ENCODE results near the gene TARBP2.

Gene TARBP2

GRCh38 chr12:53505555-53506449, 4.7 kb downstream of the TARBP2 start:
- no peak overlapping the region for H3K4me3 ChIP-seq (ENCODE audit: extremely low read depth, insufficient read depth, low read length, poor library complexity, severe bottlenecking)
- no peaks in the 10 kb centered on the region for H3K9me3 ChIP-seq (ENCODE audit: control insufficient read depth, low read length)
- WGBS, 2 experiments (ENCODE audit: insufficient coverage in 2 of 2): 93% methylated on average over 12 to 15 of the region's 19 CpGs
- H3K4me1 ChIP-seq (ENCODE audit: control insufficient read depth, insufficient read depth, low read length, poor library complexity, severe bottlenecking): peaks cover 11% of the 10 kb centered on the region
- peaks cover 62% of the 10 kb centered on the region for H3K36me3 ChIP-seq (ENCODE audit: control insufficient read depth, insufficient read depth, low read length)
- no peak overlapping the region for H3K27ac ChIP-seq (ENCODE audit: low read depth, low read length, severe bottlenecking)

- no CpG with 5 or more reads among the region's 2 CpGs for WGBS, 2 experiments (ENCODE audit: insufficient coverage in 2 of 2)
- Histone ChIP-seq H3K27ac (ENCODE audit: low read depth, low read length, severe bottlenecking) (no peak overlapping the region), H3K4me1 (ENCODE audit: control insufficient read depth, insufficient read depth, low read length, poor library complexity, severe bottlenecking) (peaks cover 11% of the 10 kb centered on the region)
These were observed 5.3 kb downstream of the TARBP2 start for GRCh38 chr12:53506450-53506785.

GRCh38 chr12:53506881-53507602, 6.0 kb downstream of the TARBP2 start, which contains the start of gene NPFF:
TSS of gene NPFF (minus strand) at chr12:53507484. CDS start at chr12:53507474, 10 bp downstream.
- Histone ChIP-seq H3K4me3 (ENCODE audit: extremely low read depth, insufficient read depth, low read length, poor library complexity, severe bottlenecking) (no peak within 1 kb of the TSS), H3K9me3 (ENCODE audit: control insufficient read depth, low read length) (no peaks in the 10 kb centered on the region), H3K4me1 (ENCODE audit: control insufficient read depth, insufficient read depth, low read length, poor library complexity, severe bottlenecking) (peaks cover 5% of the 10 kb centered on the region), H3K27ac (ENCODE audit: low read depth, low read length, severe bottlenecking) (no peak within 1 kb of the TSS), H3K36me3 (ENCODE audit: control insufficient read depth, insufficient read depth, low read length) (peaks cover 74% of the 10 kb centered on the region)
- WGBS, 2 experiments (ENCODE audit: insufficient coverage in 2 of 2): 88 to 99% methylated on average over 4 to 8 of the region's 9 CpGs

More at GRCh38 chr12:53506450-53506785, 5.3 kb downstream of the TARBP2 start:
- peaks cover 67% of the 10 kb centered on the region for H3K36me3 ChIP-seq (ENCODE audit: control insufficient read depth, insufficient read depth, low read length)
- no peak overlapping the region for H3K4me3 ChIP-seq (ENCODE audit: extremely low read depth, insufficient read depth, low read length, poor library complexity, severe bottlenecking)
- H3K9me3 ChIP-seq (ENCODE audit: control insufficient read depth, low read length): no peaks in the 10 kb centered on the region

GRCh38 chr12:53507603-53507885, 6.5 kb downstream of the TARBP2 start:
- H3K9me3 ChIP-seq (ENCODE audit: control insufficient read depth, low read length): no peaks in the 10 kb centered on the region
- H3K36me3 ChIP-seq (ENCODE audit: control insufficient read depth, insufficient read depth, low read length): peaks cover 79% of the 10 kb centered on the region
- 83 to 86% methylated on average over 2 to 3 of the region's 4 CpGs for WGBS, 2 experiments (ENCODE audit: insufficient coverage in 2 of 2)
- no peak overlapping the region for H3K27ac ChIP-seq (ENCODE audit: low read depth, low read length, severe bottlenecking)
- H3K4me1 ChIP-seq (ENCODE audit: control insufficient read depth, insufficient read depth, low read length, poor library complexity, severe bottlenecking): peaks cover under 1% of the 10 kb centered on the region
- H3K4me3 ChIP-seq (ENCODE audit: extremely low read depth, insufficient read depth, low read length, poor library complexity, severe bottlenecking): no peak overlapping the region

GRCh38 chr12:53508534-53509170, 7.6 kb downstream of the TARBP2 start:
- Histone ChIP-seq H3K27ac (ENCODE audit: low read depth, low read length, severe bottlenecking) (no peak overlapping the region), H3K9me3 (ENCODE audit: control insufficient read depth, low read length) (no peaks in the 10 kb centered on the region), H3K36me3 (ENCODE audit: control insufficient read depth, insufficient read depth, low read length) (peaks cover 81% of the 10 kb centered on the region), H3K4me3 (ENCODE audit: extremely low read depth, insufficient read depth, low read length, poor library complexity, severe bottlenecking) (no peak overlapping the region), H3K4me1 (ENCODE audit: control insufficient read depth, insufficient read depth, low read length, poor library complexity, severe bottlenecking) (no peaks in the 10 kb centered on the region)
- 42 to 58% methylated on average over 4 to 6 of the region's 7 CpGs for WGBS, 2 experiments (ENCODE audit: insufficient coverage in 2 of 2)

- Histone ChIP-seq H3K4me3 (ENCODE audit: extremely low read depth, insufficient read depth, low read length, poor library complexity, severe bottlenecking) (no peak overlapping the region), H3K36me3 (ENCODE audit: control insufficient read depth, insufficient read depth, low read length) (peaks cover 81% of the 10 kb centered on the region), H3K9me3 (ENCODE audit: control insufficient read depth, low read length) (no peaks in the 10 kb centered on the region), H3K27ac (ENCODE audit: low read depth, low read length, severe bottlenecking) (no peak overlapping the region), H3K4me1 (ENCODE audit: control insufficient read depth, insufficient read depth, low read length, poor library complexity, severe bottlenecking) (no peaks in the 10 kb centered on the region)
- 97% methylated on average over 9 of the region's 9 CpGs for WGBS, 2 experiments (ENCODE audit: insufficient coverage in 2 of 2)
These were observed 9.2 kb downstream of the TARBP2 start for GRCh38 chr12:53510181-53510812.

- WGBS, 2 experiments (ENCODE audit: insufficient coverage in 2 of 2): 100% methylated on average over 4 of the region's 6 CpGs; no CpG with 5 or more reads in 1 of the 2 experiments
These were observed 12.8 kb downstream of the TARBP2 start for GRCh38 chr12:53513712-53514410.

GRCh38 chr12:53514628-53515290, 13.7 kb downstream of the TARBP2 start:
- Histone ChIP-seq H3K9me3 (ENCODE audit: control insufficient read depth, low read length) (no peaks in the 10 kb centered on the region), H3K36me3 (ENCODE audit: control insufficient read depth, insufficient read depth, low read length) (peaks cover 96% of the 10 kb centered on the region), H3K27ac (ENCODE audit: low read depth, low read length, severe bottlenecking) (no peak overlapping the region), H3K4me3 (ENCODE audit: extremely low read depth, insufficient read depth, low read length, poor library complexity, severe bottlenecking) (no peak overlapping the region), H3K4me1 (ENCODE audit: control insufficient read depth, insufficient read depth, low read length, poor library complexity, severe bottlenecking) (no peaks in the 10 kb centered on the region)
- 88 to 95% methylated on average over 4 of the region's 6 CpGs for WGBS, 2 experiments (ENCODE audit: insufficient coverage in 2 of 2)

More at GRCh38 chr12:53513712-53514410, 12.8 kb downstream of the TARBP2 start:
- H3K4me3 ChIP-seq (ENCODE audit: extremely low read depth, insufficient read depth, low read length, poor library complexity, severe bottlenecking): no peak overlapping the region
- no peaks in the 10 kb centered on the region for H3K9me3 ChIP-seq (ENCODE audit: control insufficient read depth, low read length)
- no peaks in the 10 kb centered on the region for H3K4me1 ChIP-seq (ENCODE audit: control insufficient read depth, insufficient read depth, low read length, poor library complexity, severe bottlenecking)
- H3K36me3 ChIP-seq (ENCODE audit: control insufficient read depth, insufficient read depth, low read length): peaks cover 89% of the 10 kb centered on the region
- H3K27ac ChIP-seq (ENCODE audit: low read depth, low read length, severe bottlenecking): no peak overlapping the region

- Histone ChIP-seq H3K4me1 (ENCODE audit: control insufficient read depth, insufficient read depth, low read length, poor library complexity, severe bottlenecking) (no peaks in the 10 kb centered on the region), H3K27ac (ENCODE audit: low read depth, low read length, severe bottlenecking) (no peak overlapping the region), H3K9me3 (ENCODE audit: control insufficient read depth, low read length) (no peaks in the 10 kb centered on the region), H3K36me3 (ENCODE audit: control insufficient read depth, insufficient read depth, low read length) (peaks cover 98% of the 10 kb centered on the region), H3K4me3 (ENCODE audit: extremely low read depth, insufficient read depth, low read length, poor library complexity, severe bottlenecking) (no peak overlapping the region)
- 86 to 100% methylated on average over 1 to 2 of the region's 2 CpGs for WGBS, 2 experiments (ENCODE audit: insufficient coverage in 2 of 2)
These were observed 14.2 kb downstream of the TARBP2 start for GRCh38 chr12:53515291-53515680.

Measured in mesodermal cell (in vitro differentiated cells).